Activated CD4-positive, alpha-beta T cell treated with anti-CD3 and anti-CD28 coated beads for 36 hours (primary cell): ENCODE data around the gene TSHZ3. TPM values are rescaled to one million over a fixed set of nuclear protein-coding genes. Genes with fewer than 3 reads are reported as not detected.

Source experiments
- ATAC-seq: fragments of 200-7000 bp; cut with Tn5 transposase; one replicate; pipeline ENCODE4 v1.10.0; 2021; ENCODE audit warnings: mild to moderate bottlenecking, moderate library complexity
- CTCF ChIA-PET: fragments of 350-600 bp; sonication (Branson Sonifier 250); formaldehyde crosslinking; loops from one replicate; lab custom pipeline; 2021; ENCODE audit warnings: antibody characterized with exemption; lab: Charles Lee
- POLR2A ChIA-PET: fragments of 350-600 bp; sonication (Branson Sonifier 250); formaldehyde crosslinking; loops from one replicate; lab custom pipeline; 2021; ENCODE audit warnings: antibody characterized with exemption, inconsistent platforms; lab: Charles Lee
- DNase-seq: peaks from one replicate; pipeline ENCODE4 v3.0.0-alpha.2; 2020
- H3K27ac Mint-ChIP-seq: one replicate; pipeline ENCODE4 v1.8.0; 2021; ENCODE audit warnings: mixed read lengths
- H3K27me3 Mint-ChIP-seq: one replicate; pipeline ENCODE4 v1.8.0; 2021; ENCODE audit warnings: mixed read lengths
- H3K36me3 Mint-ChIP-seq: one replicate; pipeline ENCODE4 v1.8.0; 2021; ENCODE audit warnings: low read depth, mixed read lengths
- H3K4me1 Mint-ChIP-seq: one replicate; pipeline ENCODE4 v1.8.0; 2021; ENCODE audit warnings: mixed read lengths
- H3K4me3 Mint-ChIP-seq: one replicate; pipeline ENCODE4 v1.8.0; 2021; ENCODE audit warnings: mild to moderate bottlenecking, moderate library complexity, mixed read lengths
- H3K9me3 Mint-ChIP-seq: one replicate; pipeline ENCODE4 v1.8.0; 2021; ENCODE audit warnings: low read depth, mixed read lengths
- intact Hi-C, 2 experiments: fragments of 100-400 bp; cut with DNase I in 1 of 2; cut with micrococcal nuclease in 1 of 2; formaldehyde crosslinking; loops; one replicate each; pipeline versions ENCODE4 v1.14.2 to v1.15.1; 2022 to 2024; cut with DNase I, micrococcal nuclease
- total RNA-seq, 2 experiments: library from RNA; stranded (reverse); gene quantifications; one replicate each; pipeline ENCODE4 v1.2.3, GENCODE V29; 2021

TSHZ3 gene
- total RNA-seq, 2 experiments from 2014 or later = 0.85 to 1.6 TPM

- Mint-ChIP-seq H3K27me3 (no peaks in the 10 kb centered on the region), H3K4me1 (no peaks in the 10 kb centered on the region), H3K27ac (no peak overlapping the region), H3K4me3 (no peak overlapping the region), H3K36me3 (no peaks in the 10 kb centered on the region), H3K9me3 (no peaks in the 10 kb centered on the region)
- ATAC-seq (no peak), DNase-seq (no peak)
- ChIA-PET CTCF (no interaction called here), POLR2A (no interaction called here)
- intact Hi-C loops = no loop called here
Measured at GRCh38 chr19:31277516-31277915, 71.7 kb downstream of the TSHZ3 start.

GRCh38 chr19:31276831-31277230 lies 72.4 kb downstream of the TSHZ3 start:
- H3K4me1 Mint-ChIP-seq = no peaks in the 10 kb centered on the region
- ChIA-PET CTCF (no interaction called here), POLR2A (no interaction called here)
- DNase-seq = no peak
- ATAC-seq = no peak
- H3K4me3 Mint-ChIP-seq = no peak overlapping the region
- H3K36me3 Mint-ChIP-seq = no peaks in the 10 kb centered on the region
- H3K27me3 Mint-ChIP-seq = no peaks in the 10 kb centered on the region
- intact Hi-C loops = no loop called here
- no peak overlapping the region for H3K27ac Mint-ChIP-seq
- H3K9me3 Mint-ChIP-seq = no peaks in the 10 kb centered on the region

- Mint-ChIP-seq H3K27me3 (no peaks in the 10 kb centered on the region), H3K4me3 (no peak overlapping the region), H3K36me3 (no peaks in the 10 kb centered on the region), H3K9me3 (no peaks in the 10 kb centered on the region), H3K27ac (no peak overlapping the region), H3K4me1 (no peaks in the 10 kb centered on the region)
- CTCF ChIA-PET = no interaction called here
- intact Hi-C loops = no loop called here
- DNase-seq = no peak
- POLR2A ChIA-PET = no interaction called here
- no peak for ATAC-seq
Measured at GRCh38 chr19:31275068-31275334, 74.2 kb downstream of the TSHZ3 start.

- Mint-ChIP-seq H3K9me3 (no peaks in the 10 kb centered on the region), H3K27me3 (no peaks in the 10 kb centered on the region), H3K4me3 (no peak overlapping the region), H3K36me3 (no peaks in the 10 kb centered on the region), H3K4me1 (no peaks in the 10 kb centered on the region), H3K27ac (no peak overlapping the region)
- ChIA-PET CTCF (interaction anchor here (1.0 kb wide), 1 partner anchor 46 kb away, joined by 4 read pairs; no protein-coding TSS in a partner anchor), POLR2A (interaction anchor here (0.5 kb wide), 1 partner anchor 12 kb away, joined by 7 read pairs; no protein-coding TSS in a partner anchor)
- ATAC-seq (no peak), DNase-seq (no peak)
- intact Hi-C loops = no loop called here
Measured at GRCh38 chr19:31274251-31275067, 74.8 kb downstream of the TSHZ3 start.

GRCh38 chr19:31272583-31273106 lies 76.6 kb downstream of the TSHZ3 start:
- Mint-ChIP-seq H3K4me1 (no peaks in the 10 kb centered on the region), H3K27me3 (no peaks in the 10 kb centered on the region), H3K27ac (no peak overlapping the region), H3K4me3 (no peak overlapping the region), H3K36me3 (no peaks in the 10 kb centered on the region), H3K9me3 (no peaks in the 10 kb centered on the region)
- ChIA-PET CTCF (no interaction called here), POLR2A (no interaction called here)
- intact Hi-C loops = no loop called here
- no peak for ATAC-seq
- no peak for DNase-seq

- Mint-ChIP-seq H3K4me1 (no peaks in the 10 kb centered on the region), H3K27me3 (no peaks in the 10 kb centered on the region), H3K9me3 (no peaks in the 10 kb centered on the region), H3K4me3 (no peak overlapping the region), H3K27ac (no peak overlapping the region), H3K36me3 (no peaks in the 10 kb centered on the region)
- intact Hi-C loops = no loop called here
- no peak for DNase-seq
- CTCF ChIA-PET = no interaction called here
- no peak for ATAC-seq
- POLR2A ChIA-PET = interaction anchor here (0.6 kb wide), 1 partner anchor 48 kb away, joined by 4 read pairs; no protein-coding TSS in a partner anchor
Measured at GRCh38 chr19:31271306-31271911, 77.8 kb downstream of the TSHZ3 start.

- POLR2A ChIA-PET = interaction anchor here (0.6 kb wide), 1 partner anchor 48 kb away, joined by 4 read pairs; no protein-coding TSS in a partner anchor
- intact Hi-C loops = no loop called here
- Mint-ChIP-seq H3K4me1 (no peaks in the 10 kb centered on the region), H3K4me3 (no peak overlapping the region), H3K36me3 (no peaks in the 10 kb centered on the region), H3K27ac (no peak overlapping the region), H3K27me3 (no peaks in the 10 kb centered on the region), H3K9me3 (no peaks in the 10 kb centered on the region)
- DNase-seq (no peak), ATAC-seq (no peak)
- CTCF ChIA-PET = no interaction called here
Measured at GRCh38 chr19:31270897-31271296, 78.3 kb downstream of the TSHZ3 start.

- Mint-ChIP-seq H3K27me3 (no peaks in the 10 kb centered on the region), H3K9me3 (no peaks in the 10 kb centered on the region), H3K4me3 (no peak overlapping the region), H3K27ac (no peak overlapping the region), H3K4me1 (no peaks in the 10 kb centered on the region), H3K36me3 (no peaks in the 10 kb centered on the region)
- DNase-seq (no peak), ATAC-seq (no peak)
- intact Hi-C loops = no loop called here
- ChIA-PET CTCF (no interaction called here), POLR2A (no interaction called here)
Measured at GRCh38 chr19:31269425-31270127, 79.7 kb downstream of the TSHZ3 start.

GRCh38 chr19:31268751-31269383 lies 80.4 kb downstream of the TSHZ3 start:
- DNase-seq = no peak
- POLR2A ChIA-PET = interaction anchor here (0.6 kb wide), 1 partner anchor 416 kb away, joined by 4 read pairs; no protein-coding TSS in a partner anchor
- CTCF ChIA-PET = no interaction called here

GRCh38 chr19:31266731-31267130 lies 82.5 kb downstream of the TSHZ3 start:
- H3K27ac Mint-ChIP-seq = no peak overlapping the region
- ATAC-seq (no peak), DNase-seq (no peak)
- H3K36me3 Mint-ChIP-seq = no peaks in the 10 kb centered on the region
- CTCF ChIA-PET = no interaction called here
- POLR2A ChIA-PET = no interaction called here
- H3K4me1 Mint-ChIP-seq = no peaks in the 10 kb centered on the region
- intact Hi-C loops = no loop called here
- H3K27me3 Mint-ChIP-seq = peaks cover 5% of the 10 kb centered on the region
- no peaks in the 10 kb centered on the region for H3K9me3 Mint-ChIP-seq
- no peak overlapping the region for H3K4me3 Mint-ChIP-seq

More at GRCh38 chr19:31268751-31269383, 80.4 kb downstream of the TSHZ3 start:
- no peak overlapping the region for H3K4me3 Mint-ChIP-seq
- intact Hi-C loops = no loop called here
- no peak for ATAC-seq
- no peaks in the 10 kb centered on the region for H3K4me1 Mint-ChIP-seq
- no peaks in the 10 kb centered on the region for H3K9me3 Mint-ChIP-seq
- peaks cover 2% of the 10 kb centered on the region for H3K27me3 Mint-ChIP-seq
- H3K36me3 Mint-ChIP-seq = no peaks in the 10 kb centered on the region
- no peak overlapping the region for H3K27ac Mint-ChIP-seq

- Mint-ChIP-seq H3K36me3 (no peaks in the 10 kb centered on the region), H3K9me3 (no peaks in the 10 kb centered on the region), H3K4me3 (no peak overlapping the region), H3K27me3 (peaks cover 5% of the 10 kb centered on the region), H3K4me1 (peaks cover 3% of the 10 kb centered on the region), H3K27ac (no peak overlapping the region)
- CTCF ChIA-PET = no interaction called here
- ATAC-seq = no peak
- intact Hi-C loops = no loop called here
- POLR2A ChIA-PET = no interaction called here
- no peak for DNase-seq
Measured at GRCh38 chr19:31266196-31266595, 83.0 kb downstream of the TSHZ3 start.
